Activated CD4-positive, CD25-positive, alpha-beta regulatory T cell treated with anti-CD3 and anti-CD28 coated beads, Interleukin-2, amount 50 U/mL, for 24 hours (primary cell): ENCODE measurements around the gene AHCY.
"Not testable (repeated sequence)": the region's sequence is repeated elsewhere in the genome, so short reads cannot be mapped to it uniquely, and the experiment has no call there.

ENCODE experiments used
- ATAC-seq, 2 donors: fragments of 150-1000 bp; cut with Tn5 transposase; one replicate each; pipeline ENCODE4 v1.10.0; 2021; ENCODE audit warnings: mild to moderate bottlenecking in 1 of 2, moderate library complexity in 1 of 2

The AHCY gene

GRCh38 chr20:34296468-34296867 is 6.7 kb downstream of the AHCY start:
- ATAC-seq, result no peak

GRCh38 chr20:34295284-34295683 is 7.9 kb downstream of the AHCY start:
- no peak for ATAC-seq

- no peak for ATAC-seq
Measured at GRCh38 chr20:34294563-34294962, 8.6 kb downstream of the AHCY start.

GRCh38 chr20:34293589-34293988 is 9.6 kb downstream of the AHCY start:
- ATAC-seq, result no peak

GRCh38 chr20:34293119-34293518 is 10.0 kb downstream of the AHCY start:
- ATAC-seq, result no peak

GRCh38 chr20:34292496-34292895 is 10.7 kb downstream of the AHCY start:
- no peak for ATAC-seq

- ATAC-seq, result no peak
Measured at GRCh38 chr20:34290471-34290870, 12.7 kb downstream of the AHCY start.

- ATAC-seq, result not testable (repeated sequence)
Measured at GRCh38 chr20:34287500-34287899, 15.7 kb downstream of the AHCY start.

- no peak for ATAC-seq
Measured at GRCh38 chr20:34285450-34285849, 17.7 kb downstream of the AHCY start.

GRCh38 chr20:34283844-34284243 is 19.3 kb downstream of the AHCY start:
- ATAC-seq, result no peak

- no peak for ATAC-seq
Measured at GRCh38 chr20:34282041-34282440, 21.1 kb downstream of the AHCY start.

- no peak for ATAC-seq
Measured at GRCh38 chr20:34281177-34281576, 22.0 kb downstream of the AHCY start.

- ATAC-seq, result no peak
Measured at GRCh38 chr20:34274694-34275093, 28.5 kb downstream of the AHCY start.

GRCh38 chr20:34271956-34272355 is 31.2 kb downstream of the AHCY start:
- ATAC-seq, result no peak

GRCh38 chr20:34269996-34270627 is 33.0 kb downstream of the AHCY start:
- ATAC-seq, result no peak

- ATAC-seq, result peak in 1 of 2 donors; percentile 22
Measured at GRCh38 chr20:34268851-34269636, 34.1 kb downstream of the AHCY start.

- ATAC-seq, result no peak
Measured at GRCh38 chr20:34268145-34268544, 35.0 kb downstream of the AHCY start.

- no peak for ATAC-seq
Measured at GRCh38 chr20:34264141-34264540, 39.0 kb downstream of the AHCY start.

GRCh38 chr20:34263468-34263867 is 39.7 kb downstream of the AHCY start:
- ATAC-seq, result not testable (repeated sequence)

GRCh38 chr20:34262488-34263288 is 40.5 kb downstream of the AHCY start:
- no peak for ATAC-seq

GRCh38 chr20:34260208-34260942 is 42.8 kb downstream of the AHCY start:
- no peak for ATAC-seq

- no peak for ATAC-seq
Measured at GRCh38 chr20:34256629-34257124, 46.5 kb downstream of the AHCY start.

GRCh38 chr20:34254979-34255378 is 48.2 kb downstream of the AHCY start:
- no peak for ATAC-seq
